HG03378 (cell line): ENCODE data around the gene IDS.

Source experiments
- ATAC-seq: cut with Tn5 transposase; IDR thresholded peaks from one replicate; pipeline ENCODE4 v1.9.1; 2021; ENCODE audit warnings: mild to moderate bottlenecking, moderate library complexity; ENCODE audit not compliant: unreplicated experiment

Gene IDS

DNA sequence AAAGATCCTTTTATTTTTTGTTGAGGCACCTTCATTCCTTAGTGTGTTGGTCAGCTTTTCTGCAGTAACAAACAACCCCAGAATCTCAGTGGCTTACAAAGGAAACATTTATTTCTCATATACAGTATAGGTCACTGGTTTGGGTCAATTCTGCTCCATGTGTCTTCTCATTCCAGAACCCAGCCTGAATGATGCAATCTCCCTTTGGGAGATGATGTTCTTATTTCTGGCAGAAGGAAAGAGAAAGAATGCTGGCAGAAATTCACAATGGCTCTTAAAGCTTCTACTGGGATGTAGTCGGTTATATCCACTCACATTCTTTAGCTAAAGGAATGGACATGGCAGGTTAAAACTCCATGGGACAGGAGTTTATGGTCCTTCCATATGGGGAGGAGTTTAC is 42.3 kb downstream of the IDS start:
- ATAC-seq: no peak

- ATAC-seq: no peak
These were observed 43.4 kb downstream of the IDS start for GRCh38 chrX:149461746-149462145.

GRCh38 chrX:149458586-149458985 is 46.5 kb downstream of the IDS start:
- no peak for ATAC-seq

DNA sequence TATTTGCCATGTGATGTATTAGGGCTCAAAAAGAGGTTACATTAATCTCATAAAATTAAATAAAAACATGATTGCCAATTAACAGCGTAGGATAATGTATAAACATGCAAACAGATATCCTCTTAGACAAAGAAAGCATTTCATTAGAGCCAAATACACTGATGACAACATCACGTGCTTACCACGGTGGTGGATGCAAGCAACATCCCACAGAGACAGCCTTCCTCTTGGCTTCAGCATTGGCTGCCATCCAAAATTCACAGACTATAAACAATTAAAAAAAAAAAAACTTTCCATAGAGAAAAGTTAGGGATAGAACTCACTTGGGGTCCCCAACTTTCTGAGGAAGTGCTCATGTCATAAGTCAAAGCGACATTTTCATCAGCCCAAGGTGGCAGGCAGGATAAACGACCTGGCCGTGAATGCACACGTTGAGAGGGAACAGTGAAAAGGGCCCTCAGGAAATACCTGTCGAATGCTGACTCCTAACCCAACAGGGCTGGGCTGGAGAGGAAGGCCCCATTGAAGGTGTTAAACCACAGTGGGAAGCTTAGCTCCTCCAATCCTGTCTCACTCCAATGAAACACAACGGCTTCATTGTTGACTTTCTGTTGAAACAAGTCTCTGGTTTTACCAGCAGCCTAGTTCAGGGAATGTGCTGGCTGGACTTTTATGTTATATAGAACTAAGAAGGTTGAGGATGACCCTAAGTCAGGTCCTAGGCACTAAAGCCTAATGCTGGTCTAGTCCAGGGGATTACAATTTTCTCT is 48.4 kb downstream of the IDS start:
- ATAC-seq: no peak

DNA sequence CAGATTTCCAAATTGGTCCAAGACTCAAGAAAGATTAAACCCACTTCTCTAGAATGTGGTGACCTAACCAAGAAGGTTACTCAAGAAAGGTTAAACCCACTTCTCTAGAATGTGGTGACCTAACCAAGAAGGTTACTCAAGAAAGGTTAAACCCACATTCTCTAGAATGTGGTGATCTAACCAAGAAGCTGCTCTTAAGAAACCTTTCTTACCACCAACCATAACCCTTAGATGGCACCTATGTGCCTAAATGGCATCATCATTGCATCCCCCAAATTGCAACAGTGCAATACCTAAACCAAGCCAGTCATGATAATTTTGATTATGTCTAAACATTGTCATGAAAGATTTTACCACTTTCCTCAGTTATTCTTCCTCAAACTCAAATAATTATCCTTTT is 49.2 kb downstream of the IDS start:
- no peak for ATAC-seq

DNA sequence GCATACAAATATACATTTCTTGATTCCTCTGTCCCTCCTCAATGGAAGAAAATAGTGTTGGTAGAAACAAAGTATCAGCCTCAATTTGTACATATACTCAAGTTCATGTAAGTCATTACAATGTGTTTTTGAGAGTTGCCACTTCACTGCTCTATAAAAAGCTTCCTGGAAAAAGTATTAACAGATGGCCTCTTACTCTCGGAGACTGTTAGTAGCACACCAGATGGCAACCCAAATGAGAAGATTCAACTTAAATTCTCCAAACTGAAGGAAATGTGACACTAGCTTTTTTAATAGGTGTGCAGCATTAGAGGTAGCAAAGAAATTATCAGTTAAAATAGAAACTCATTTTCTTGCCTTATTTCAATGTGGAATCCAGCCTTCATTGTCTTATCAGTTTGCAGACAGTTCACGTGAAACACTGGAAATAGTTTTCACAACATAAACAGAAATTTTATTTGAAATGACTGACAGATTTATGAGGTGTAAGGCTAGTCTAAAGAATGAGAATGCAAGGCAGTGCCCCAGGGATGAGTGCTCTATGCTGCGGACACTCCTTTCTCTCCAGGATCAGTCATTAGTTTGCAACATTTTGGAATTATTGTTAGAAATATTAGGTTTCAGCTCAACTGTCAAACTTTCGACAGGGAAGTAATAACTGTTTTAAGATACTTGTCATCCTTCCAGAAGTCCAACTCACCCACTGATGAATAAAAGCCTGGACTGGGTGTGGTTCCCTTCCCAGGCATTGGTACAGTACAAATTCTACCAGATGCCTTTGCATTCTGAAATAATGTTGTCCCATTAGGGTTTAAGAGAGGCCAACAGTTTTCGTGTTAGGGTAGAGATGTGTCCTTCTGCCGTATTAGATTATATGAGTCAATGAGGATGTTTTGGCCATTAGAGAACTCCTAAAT is 50.9 kb downstream of the IDS start:
- ATAC-seq: no peak

DNA sequence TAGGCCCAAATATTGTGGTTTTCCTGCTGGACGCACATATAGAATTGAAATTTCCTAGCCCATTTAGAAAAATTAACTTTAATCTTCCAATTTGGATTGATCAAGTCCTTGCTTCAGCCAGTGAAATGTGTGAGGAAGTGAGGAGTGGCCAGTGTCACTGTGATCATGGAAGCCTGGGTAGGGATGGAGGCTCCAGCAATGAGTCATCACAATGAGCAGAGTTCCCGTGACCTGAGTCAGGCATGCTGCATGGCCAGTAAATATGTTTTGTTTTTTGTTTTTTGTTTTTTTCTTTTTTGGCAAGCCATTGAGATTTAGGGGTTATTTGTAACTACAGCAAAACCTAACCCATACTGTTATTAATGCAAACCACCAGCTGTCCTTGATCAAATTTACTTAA is 52.1 kb downstream of the IDS start:
- no peak for ATAC-seq

GRCh38 chrX:149433451-149433850 is 71.7 kb downstream of the IDS start:
- no peak for ATAC-seq

GRCh38 chrX:149433051-149433450 is 72.1 kb downstream of the IDS start:
- no peak for ATAC-seq
